Sigmoid colon (tissue), 7 donors: ENCODE measurements around the gene BDKRB1. TPM values are rescaled to one million over a fixed set of nuclear protein-coding genes. Genes with fewer than 3 reads are reported as not detected.

ENCODE experiments used
- DNase-seq: peaks from one replicate; pipeline ENCODE4 v3.0.0-alpha.2; 2019
- H3K27ac ChIP-seq, 4 donors: fragments of 200-600 bp; sonication (generic); one replicate each; pipeline ENCODE4 v1.5.1; 2016 to 2019; ENCODE audit warnings: mild to moderate bottlenecking in 1 of 4
- H3K27me3 ChIP-seq, 3 donors: fragments of 200-600 bp; sonication (generic); one replicate each; pipeline ENCODE4 v1.5.1; 2019; ENCODE audit warnings: mild to moderate bottlenecking in 1 of 3
- H3K36me3 ChIP-seq, 4 donors: fragments of 200-600 bp; sonication (generic); one replicate each; pipeline ENCODE4 v1.5.1; 2016 to 2019
- H3K4me1 ChIP-seq, 4 donors: fragments of 200-600 bp; sonication (generic); one replicate each; pipeline ENCODE4 v1.5.1; 2017 to 2019
- H3K4me3 ChIP-seq, 4 donors: fragments of 200-600 bp; sonication (generic); one replicate each; pipeline ENCODE4 v1.5.1; 2017 to 2019; ENCODE audit warnings: mild to moderate bottlenecking in 2 of 4, moderate library complexity in 1 of 4
- H3K9me3 ChIP-seq, 4 donors: fragments of 200-600 bp in 3 of 4; sonication (generic) in 3 of 4; one replicate each; pipeline versions ENCODE4 v1.5.1 to v1.6.1; 2013 to 2019
- CTCF ChIP-seq, 4 experiments: fragments of 450-650 bp in 3 of 4; fragments of 200-600 bp in 1 of 4; IDR thresholded peaks; one replicate each; pipeline ENCODE4 v1.5.1; 2016 to 2019; ENCODE audit warnings: antibody characterized with exemption in 4 of 4, mild to moderate bottlenecking in 3 of 4, moderate library complexity in 2 of 4
- EP300 ChIP-seq, 4 donors: sonication (generic); formaldehyde crosslinking; IDR thresholded peaks; one replicate each; pipeline ENCODE4 v1.6.1; 2017; ENCODE audit warnings: antibody characterized with exemption in 4 of 4
- POLR2A ChIP-seq, 2 donors: fragments of 450-650 bp; IDR thresholded peaks; one replicate each; pipeline ENCODE4 v1.6.1; 2016; ENCODE audit warnings: antibody characterized with exemption in 2 of 2, mild to moderate bottlenecking in 2 of 2, moderate library complexity in 2 of 2
- POLR2AphosphoS5 ChIP-seq, 4 donors: sonication (generic); formaldehyde crosslinking; IDR thresholded peaks; one replicate each; pipeline ENCODE4 v1.6.1; 2017; ENCODE audit warnings: antibody characterized with exemption in 4 of 4
- WGBS, 2 donors: extraction: QIAGEN DNeasy Blood & Tissue Kit; methylation state at CpG; one replicate each; pipeline ENCODE4 v1.1.7; 2013; 5-methylcytosine and 5-hydroxymethylcytosine counted together
- intact Hi-C: fragments of 100-400 bp; cut with DNase I; formaldehyde crosslinking; loops from one replicate; pipeline ENCODE4 v1.15.1; 2023
- polyA plus RNA-seq, 3 donors: library from polyadenylated mRNA; stranded (reverse); fragments of 200-250 nt; gene quantifications; one replicate each; pipeline ENCODE4 v1.2.3, GENCODE V29; 2013
- total RNA-seq, 4 donors: library from RNA; depleted of rRNA; stranded (reverse); fragments of >200 nt; gene quantifications; one replicate each; pipeline ENCODE4 v1.1.0, GENCODE V29; 2016
- donor health status: healthy with polysubstance abuse.
- donor health status: Bipolar disorder and iron deficiency.
- donor health status: healthy.

BDKRB1 gene
- total and polyA plus RNA-seq, 7 donors = 0.33 to 4.9 (median 2.4) TPM

GRCh38 chr14:96277890-96278289 is 21.9 kb downstream of the BDKRB1 start:
- TF ChIP-seq EP300 (IDR thresholded peaks at IDR 0.05) (no peak), POLR2A (IDR thresholded peaks at IDR 0.05) (no peak), POLR2AphosphoS5 (IDR thresholded peaks at IDR 0.05) (no peak), CTCF (IDR thresholded peaks at IDR 0.05) (no peak)
- no peak overlapping the region for H3K4me3 ChIP-seq
- H3K9me3 ChIP-seq = peaks cover 0 to 9% (median 0%) of the 10 kb centered on the region in 4 donors
- H3K4me1 ChIP-seq = peaks cover 0 to 43% (median 30%) of the 10 kb centered on the region in 4 donors
- no peaks in the 10 kb centered on the region for H3K36me3 ChIP-seq
- no peaks in the 10 kb centered on the region for H3K27me3 ChIP-seq
- DNase-seq = no peak
- 97 to 98% methylated on average over 1 of the region's 1 CpG for WGBS, 2 donors
- intact Hi-C loops = no loop called here
- no peak overlapping the region for H3K27ac ChIP-seq

GRCh38 chr14:96279564-96279963 is 23.6 kb downstream of the BDKRB1 start:
- Histone ChIP-seq H3K36me3 (peaks cover 0 to 7% (median 0%) of the 10 kb centered on the region in 4 donors), H3K27ac (no peak overlapping the region), H3K27me3 (no peaks in the 10 kb centered on the region), H3K4me3 (no peak overlapping the region), H3K4me1 (peaks cover 0 to 32% (median 27%) of the 10 kb centered on the region in 4 donors), H3K9me3 (peaks cover 0 to 9% (median 0%) of the 10 kb centered on the region in 4 donors)
- intact Hi-C loops = no loop called here
- WGBS, 2 donors = 87 to 96% methylated on average over 8 of the region's 8 CpGs
- TF ChIP-seq POLR2AphosphoS5 (IDR thresholded peaks at IDR 0.05) = no peak
- no peak for DNase-seq

- intact Hi-C loops = loop anchor here (10.0 kb wide), 2 partner anchors 225 to 745 kb away; partner anchors contain the start of genes GLRX5 and PAPOLA
- Histone ChIP-seq H3K4me1 (peaks cover 0 to 28% (median 25%) of the 10 kb centered on the region in 4 donors), H3K27ac (no peak overlapping the region), H3K4me3 (no peak overlapping the region), H3K36me3 (peaks cover 0 to 7% (median 0%) of the 10 kb centered on the region in 4 donors), H3K9me3 (peaks cover 0 to 9% (median 0%) of the 10 kb centered on the region in 4 donors), H3K27me3 (no peaks in the 10 kb centered on the region)
- DNase-seq = no peak
- TF ChIP-seq POLR2AphosphoS5 (IDR thresholded peaks at IDR 0.05) (no peak), POLR2A (IDR thresholded peaks at IDR 0.05) (no peak), CTCF (IDR thresholded peaks at IDR 0.05) (no peak), EP300 (IDR thresholded peaks at IDR 0.05) (no peak)
- WGBS, 2 donors = 97 to 99% methylated on average over 2 of the region's 2 CpGs
These were observed 24.1 kb downstream of the BDKRB1 start for GRCh38 chr14:96280104-96280503.

GRCh38 chr14:96281486-96281885 is 25.5 kb downstream of the BDKRB1 start:
- TF ChIP-seq CTCF (IDR thresholded peaks at IDR 0.05) = no peak
- TF ChIP-seq POLR2A (IDR thresholded peaks at IDR 0.05) = no peak
- peak in 2 of 4 donors; percentile 41 to 79 for TF ChIP-seq EP300 (IDR thresholded peaks at IDR 0.05)
- TF ChIP-seq POLR2AphosphoS5 (IDR thresholded peaks at IDR 0.05) = peak; percentile 62 to 88 (median 76)
- no peak for DNase-seq
- H3K4me1 ChIP-seq = peaks cover 0 to 30% (median 22%) of the 10 kb centered on the region in 4 donors
- WGBS, 2 donors = 71 to 76% methylated on average over 4 of the region's 4 CpGs
- no peak overlapping the region for H3K4me3 ChIP-seq
- H3K36me3 ChIP-seq = peaks cover 0 to 7% (median 0%) of the 10 kb centered on the region in 4 donors
- intact Hi-C loops = loop anchor here (10.0 kb wide), 2 partner anchors 223 to 747 kb away; partner anchors contain the start of genes GLRX5 and PAPOLA
- H3K27ac ChIP-seq = peak overlapping the region in 3 of 4 donors; percentile 17 to 58 (median 47)
- H3K9me3 ChIP-seq = peaks cover 0 to 9% (median 0%) of the 10 kb centered on the region in 4 donors
- no peaks in the 10 kb centered on the region for H3K27me3 ChIP-seq

- peaks cover 0 to 35% (median 23%) of the 10 kb centered on the region in 4 donors for H3K4me1 ChIP-seq
- H3K9me3 ChIP-seq = no peaks in the 10 kb centered on the region
- no peak for TF ChIP-seq EP300 (IDR thresholded peaks at IDR 0.05)
- peaks cover 0 to 23% (median under 1%) of the 10 kb centered on the region in 4 donors for H3K36me3 ChIP-seq
- H3K27ac ChIP-seq = no peak overlapping the region
- intact Hi-C loops = loop anchor here (10.0 kb wide), 2 partner anchors 221 to 749 kb away; partner anchors contain the start of genes GLRX5 and PAPOLA
- no peak overlapping the region for H3K4me3 ChIP-seq
- DNase-seq = no peak
- no peaks in the 10 kb centered on the region for H3K27me3 ChIP-seq
- WGBS, 2 donors = 96 to 97% methylated on average over 9 of the region's 9 CpGs
These were observed 28.0 kb downstream of the BDKRB1 start for GRCh38 chr14:96284008-96284407.
